Osteocyte (in vitro differentiated cells): ENCODE measurements around the gene CCDC74B. TPM values are rescaled to one million over a fixed set of nuclear protein-coding genes. Genes with fewer than 3 reads are reported as not detected.
"Not testable (repeated sequence)": the region's sequence is repeated elsewhere in the genome, so short reads cannot be mapped to it uniquely, and the experiment has no call there.

ENCODE experiments used
- DNase-seq: peaks from one replicate; pipeline ENCODE4 v3.0.0; 2021; ENCODE audit warnings: mixed read lengths; ENCODE audit not compliant: unreplicated experiment; ENCODE audit errors: extremely low spot score
- H3K27ac Mint-ChIP-seq: one replicate; pipeline ENCODE4 v1.8.0; 2021; ENCODE audit warnings: mild to moderate bottlenecking, mixed read lengths; ENCODE audit not compliant: unreplicated experiment
- H3K27me3 Mint-ChIP-seq: one replicate; pipeline ENCODE4 v1.8.0; 2021; ENCODE audit warnings: mixed read lengths; ENCODE audit not compliant: unreplicated experiment
- H3K36me3 Mint-ChIP-seq: one replicate; pipeline ENCODE4 v1.8.0; 2021; ENCODE audit warnings: mixed read lengths; ENCODE audit not compliant: unreplicated experiment
- H3K4me1 Mint-ChIP-seq: one replicate; pipeline ENCODE4 v1.8.0; 2021; ENCODE audit warnings: mixed read lengths; ENCODE audit not compliant: unreplicated experiment
- H3K4me3 Mint-ChIP-seq: one replicate; pipeline ENCODE4 v1.8.0; 2021; ENCODE audit warnings: mild to moderate bottlenecking, moderate library complexity, mixed read lengths; ENCODE audit not compliant: unreplicated experiment
- H3K9me3 Mint-ChIP-seq: one replicate; pipeline ENCODE4 v1.8.0; 2021; ENCODE audit warnings: mixed read lengths; ENCODE audit not compliant: unreplicated experiment
- total RNA-seq: library from RNA; stranded (reverse); gene quantifications from 2 replicates; pipeline ENCODE4 v1.2.1, GENCODE V29; 2021
- TF ChIP-seq, protein P1 (sequence below): fragments of 200-600 bp; sonication (generic); IDR thresholded peaks from 2 replicates; pipeline ENCODE4 v1.5.0; 2021; ENCODE audit warnings: antibody characterized with exemption, mild to moderate bottlenecking, moderate library complexity

The CCDC74B gene
- total RNA-seq, 1 donor from 2014 or later: 2.2 TPM

- TF ChIP-seq, protein P1, sequence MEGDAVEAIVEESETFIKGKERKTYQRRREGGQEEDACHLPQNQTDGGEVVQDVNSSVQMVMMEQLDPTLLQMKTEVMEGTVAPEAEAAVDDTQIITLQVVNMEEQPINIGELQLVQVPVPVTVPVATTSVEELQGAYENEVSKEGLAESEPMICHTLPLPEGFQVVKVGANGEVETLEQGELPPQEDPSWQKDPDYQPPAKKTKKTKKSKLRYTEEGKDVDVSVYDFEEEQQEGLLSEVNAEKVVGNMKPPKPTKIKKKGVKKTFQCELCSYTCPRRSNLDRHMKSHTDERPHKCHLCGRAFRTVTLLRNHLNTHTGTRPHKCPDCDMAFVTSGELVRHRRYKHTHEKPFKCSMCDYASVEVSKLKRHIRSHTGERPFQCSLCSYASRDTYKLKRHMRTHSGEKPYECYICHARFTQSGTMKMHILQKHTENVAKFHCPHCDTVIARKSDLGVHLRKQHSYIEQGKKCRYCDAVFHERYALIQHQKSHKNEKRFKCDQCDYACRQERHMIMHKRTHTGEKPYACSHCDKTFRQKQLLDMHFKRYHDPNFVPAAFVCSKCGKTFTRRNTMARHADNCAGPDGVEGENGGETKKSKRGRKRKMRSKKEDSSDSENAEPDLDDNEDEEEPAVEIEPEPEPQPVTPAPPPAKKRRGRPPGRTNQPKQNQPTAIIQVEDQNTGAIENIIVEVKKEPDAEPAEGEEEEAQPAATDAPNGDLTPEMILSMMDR: peak; percentile 81
- not testable (repeated sequence) for H3K36me3 Mint-ChIP-seq
These were observed 37.2 kb upstream of the CCDC74B start, which contains the start of gene MZT2B for GRCh38 chr2:130181880-130182682. TSS of gene MZT2B (plus strand) at chr2:130182262. CDS start at chr2:130182283, 21 bp downstream.

DNA sequence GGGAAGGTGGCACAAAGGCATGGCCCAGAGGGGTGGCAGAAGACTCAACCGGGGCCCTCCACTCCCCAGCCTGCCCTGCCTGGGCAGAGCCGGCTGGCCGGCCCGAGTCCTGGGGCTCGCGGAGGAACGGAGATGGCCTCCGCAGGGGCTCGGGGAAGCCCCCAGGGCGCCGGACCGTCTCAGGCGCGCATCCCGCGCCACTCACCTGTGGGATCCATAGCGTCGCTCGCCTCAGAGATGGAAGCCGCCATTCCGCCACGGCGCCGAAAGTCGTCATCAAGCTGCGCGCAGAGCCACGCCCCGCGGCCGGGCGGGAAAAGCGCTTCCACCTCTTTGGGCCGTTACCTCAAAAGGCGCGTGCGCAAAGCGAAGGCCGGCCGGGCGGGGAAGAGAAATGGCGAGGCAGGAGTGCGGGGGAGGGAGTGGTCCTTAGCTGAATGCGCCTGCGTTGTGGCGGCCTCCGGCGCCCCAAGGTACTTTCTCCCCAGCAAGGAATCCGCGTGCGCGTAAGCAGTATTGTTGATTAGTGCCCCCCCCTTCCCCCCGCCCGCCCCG is 36.5 kb upstream of the CCDC74B start, which contains the start of gene SMPD4:
Gene SMPD4 (minus strand): TSS at position 278 of the 555 bp plus-strand sequence. CDS start 5,010 bp downstream, outside the sequence.
- no peaks in the 10 kb centered on the region for H3K27me3 Mint-ChIP-seq
- peak; percentile 99 for DNase-seq
- H3K36me3 Mint-ChIP-seq: peaks cover 2% of the 10 kb centered on the region
- peak within 1 kb of the TSS; percentile 87 for H3K27ac Mint-ChIP-seq
- H3K9me3 Mint-ChIP-seq: no peaks in the 10 kb centered on the region
- peak within 1 kb of the TSS; percentile 92 for H3K4me3 Mint-ChIP-seq
- TF ChIP-seq, protein P1: no peak
- H3K4me1 Mint-ChIP-seq: peaks cover 25% of the 10 kb centered on the region

More at GRCh38 chr2:130181880-130182682, 37.2 kb upstream of the CCDC74B start, which contains the start of gene MZT2B:
- H3K4me1 Mint-ChIP-seq: peaks cover 25% of the 10 kb centered on the region
- peak; percentile 96 for DNase-seq
- H3K9me3 Mint-ChIP-seq, H3K27me3 Mint-ChIP-seq: not testable (repeated sequence)
- peak within 1 kb of the TSS; percentile 92 for H3K4me3 Mint-ChIP-seq
- peak within 1 kb of the TSS; percentile 87 for H3K27ac Mint-ChIP-seq

DNA sequence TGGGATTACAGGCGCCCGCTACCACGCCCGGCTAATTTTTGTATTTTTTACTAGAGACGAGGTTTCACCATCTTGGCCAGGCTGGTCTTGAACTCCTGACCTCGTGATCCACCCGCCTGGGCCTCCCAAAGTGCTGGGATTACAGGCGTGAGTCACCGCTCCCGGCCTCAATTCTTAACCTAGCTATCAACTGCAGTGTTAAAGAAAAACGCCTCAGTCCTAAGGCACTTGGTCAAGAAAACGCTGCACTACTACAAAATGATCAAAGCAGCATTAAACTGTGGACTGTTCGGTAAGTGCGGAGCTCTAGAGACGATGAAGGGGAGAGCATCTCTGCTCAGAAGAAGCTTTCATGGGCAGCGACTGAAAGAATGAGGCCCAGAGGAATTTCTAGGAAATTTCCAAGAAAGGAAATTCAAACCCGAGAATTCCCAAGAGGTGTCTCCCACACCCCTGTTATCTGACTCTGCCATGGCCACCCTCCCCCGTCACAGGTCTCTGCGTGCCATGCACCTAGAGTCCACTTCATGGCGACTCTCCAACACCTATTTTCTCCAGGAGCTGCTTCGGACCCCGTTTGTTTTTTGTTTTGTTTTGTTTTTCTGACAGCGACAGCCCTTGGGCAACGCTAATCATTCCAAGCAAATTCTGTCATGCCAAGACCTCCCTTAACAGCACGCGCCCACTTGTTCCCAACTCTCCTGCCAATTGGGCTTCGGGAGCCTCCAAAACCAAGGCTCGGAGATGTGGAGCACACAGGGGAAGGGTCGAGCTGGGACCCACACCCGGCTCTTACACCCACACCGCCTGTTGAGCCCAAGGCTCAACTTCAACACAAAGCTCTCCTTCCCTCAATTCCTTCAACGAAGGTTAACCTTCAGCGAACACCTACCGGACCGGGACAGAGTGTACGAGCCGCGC is 35.8 kb upstream of the CCDC74B start:
- not testable (repeated sequence) for H3K9me3 Mint-ChIP-seq, H3K36me3 Mint-ChIP-seq, H3K27me3 Mint-ChIP-seq, DNase-seq
- Mint-ChIP-seq H3K4me1 (peaks cover 25% of the 10 kb centered on the region), H3K4me3 (peak overlapping the region; percentile 92), H3K27ac (peak overlapping the region; percentile 87)

DNA sequence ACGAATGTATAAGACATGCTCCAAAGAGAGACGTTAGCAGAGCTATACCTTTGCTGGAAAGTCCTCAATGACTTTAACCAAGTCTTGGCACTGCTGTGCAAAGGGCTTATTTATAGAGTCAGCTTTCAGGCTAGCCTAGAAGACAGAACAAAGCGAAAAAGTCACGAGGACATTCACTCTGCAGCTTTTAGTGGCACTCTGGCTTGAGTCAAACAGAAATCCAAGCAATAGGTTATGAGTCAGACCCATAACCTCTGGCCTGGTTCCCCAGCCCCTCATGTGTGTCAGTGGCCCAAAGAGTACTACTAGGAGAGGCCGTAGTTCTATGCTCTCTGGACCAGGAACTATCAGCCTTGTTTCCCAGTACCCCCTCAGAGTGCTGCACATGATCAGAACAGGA is 30.0 kb upstream of the CCDC74B start:
- not testable (repeated sequence) for H3K9me3 Mint-ChIP-seq, DNase-seq, H3K27me3 Mint-ChIP-seq, H3K27ac Mint-ChIP-seq, H3K4me1 Mint-ChIP-seq, H3K4me3 Mint-ChIP-seq
- H3K36me3 Mint-ChIP-seq: peaks cover 20% of the 10 kb centered on the region

DNA sequence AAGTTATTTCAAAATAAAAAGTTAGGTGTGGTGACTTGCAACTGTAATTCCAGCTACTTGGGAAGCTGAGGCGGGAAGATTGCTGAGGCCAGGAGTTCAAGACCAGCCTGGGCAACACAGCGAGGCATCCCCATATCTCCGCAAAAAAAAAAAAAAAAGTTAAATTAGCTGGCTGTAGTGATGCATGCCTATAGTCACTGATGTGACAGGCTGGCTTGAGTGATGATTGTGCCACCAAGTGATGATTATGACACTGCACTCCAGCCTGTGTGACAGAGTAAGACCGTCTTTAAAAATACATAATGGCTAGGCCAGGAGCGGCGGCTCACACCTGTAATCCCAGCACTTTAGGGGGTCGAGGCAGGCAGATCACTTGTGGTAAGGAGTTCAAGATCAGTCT is 25.0 kb upstream of the CCDC74B start:
- Mint-ChIP-seq H3K9me3 (no peaks in the 10 kb centered on the region), H3K4me1 (no peaks in the 10 kb centered on the region), H3K27ac (no peak overlapping the region), H3K36me3 (peaks cover 27% of the 10 kb centered on the region), H3K27me3 (no peaks in the 10 kb centered on the region), H3K4me3 (no peak overlapping the region)
- DNase-seq: no peak
- TF ChIP-seq, protein P1: no peak

- not testable (repeated sequence) for H3K4me1 Mint-ChIP-seq, H3K27ac Mint-ChIP-seq, H3K27me3 Mint-ChIP-seq, H3K4me3 Mint-ChIP-seq, H3K9me3 Mint-ChIP-seq, DNase-seq
- H3K36me3 Mint-ChIP-seq: peaks cover 32% of the 10 kb centered on the region
These were observed 24.3 kb upstream of the CCDC74B start for GRCh38 chr2:130169163-130169562.

DNA sequence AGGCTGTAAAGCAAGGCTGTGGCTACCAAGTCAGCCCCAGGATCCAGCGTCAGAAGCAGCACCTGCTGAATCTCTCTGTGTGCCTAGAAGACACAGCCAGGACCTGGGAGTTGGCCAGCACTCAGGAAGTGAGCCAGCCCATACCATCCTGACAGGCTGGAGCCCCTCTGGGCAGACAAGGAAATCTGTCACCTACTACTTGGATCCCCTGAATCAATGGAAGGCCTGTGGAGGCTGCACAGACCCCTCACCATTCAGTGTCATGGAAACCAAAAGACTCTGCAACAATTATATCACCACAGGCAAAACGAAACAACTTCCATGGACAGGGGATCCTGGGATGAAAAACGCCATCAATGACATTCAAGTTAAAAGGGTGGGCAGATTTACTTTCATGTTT is 21.7 kb upstream of the CCDC74B start:
- not testable (repeated sequence) for H3K27ac Mint-ChIP-seq, H3K4me3 Mint-ChIP-seq, DNase-seq, H3K9me3 Mint-ChIP-seq, H3K4me1 Mint-ChIP-seq, H3K27me3 Mint-ChIP-seq
- H3K36me3 Mint-ChIP-seq: peaks cover 24% of the 10 kb centered on the region
